Mesothelial cell of epicardium (in vitro differentiated cells): ENCODE measurements around the gene MAPKAPK2. TPM values are rescaled to one million over a fixed set of nuclear protein-coding genes. Genes with fewer than 3 reads are reported as not detected.

ENCODE experiments used
- DNase-seq, 2 experiments: peaks; one replicate each; pipeline ENCODE4 v3.0.0; 2021; ENCODE audit warnings: low spot score in 2 of 2; ENCODE audit not compliant: unreplicated experiment in 2 of 2
- H3K27ac Mint-ChIP-seq: 2 replicates; pipeline ENCODE4 v1.8.0; 2021; ENCODE audit warnings: mixed read lengths
- H3K27me3 Mint-ChIP-seq: 2 replicates; pipeline ENCODE4 v1.8.0; 2021; ENCODE audit warnings: low read depth, mixed read lengths
- H3K36me3 Mint-ChIP-seq: 2 replicates; pipeline ENCODE4 v1.8.0; 2021; ENCODE audit warnings: mixed read lengths
- H3K4me1 Mint-ChIP-seq: 2 replicates; pipeline ENCODE4 v1.8.0; 2021; ENCODE audit warnings: mixed read lengths
- H3K4me3 Mint-ChIP-seq: 2 replicates; pipeline ENCODE4 v1.8.0; 2021; ENCODE audit warnings: mild to moderate bottlenecking, moderate library complexity, mixed read lengths
- H3K9me3 Mint-ChIP-seq: 2 replicates; pipeline ENCODE4 v1.8.0; 2021; ENCODE audit warnings: mixed read lengths
- total RNA-seq: library from RNA; stranded (reverse); gene quantifications from 3 replicates; pipeline ENCODE4 v1.2.1, GENCODE V29; 2021
- TF ChIP-seq, protein P1 (sequence below): fragments of 200-600 bp; sonication (generic); IDR thresholded peaks from one replicate; pipeline ENCODE4 v1.5.0; 2021; ENCODE audit warnings: antibody characterized with exemption; ENCODE audit not compliant: unreplicated experiment

The MAPKAPK2 gene
- total RNA-seq, 1 donor from 2014 or later: 60.2 TPM

DNA sequence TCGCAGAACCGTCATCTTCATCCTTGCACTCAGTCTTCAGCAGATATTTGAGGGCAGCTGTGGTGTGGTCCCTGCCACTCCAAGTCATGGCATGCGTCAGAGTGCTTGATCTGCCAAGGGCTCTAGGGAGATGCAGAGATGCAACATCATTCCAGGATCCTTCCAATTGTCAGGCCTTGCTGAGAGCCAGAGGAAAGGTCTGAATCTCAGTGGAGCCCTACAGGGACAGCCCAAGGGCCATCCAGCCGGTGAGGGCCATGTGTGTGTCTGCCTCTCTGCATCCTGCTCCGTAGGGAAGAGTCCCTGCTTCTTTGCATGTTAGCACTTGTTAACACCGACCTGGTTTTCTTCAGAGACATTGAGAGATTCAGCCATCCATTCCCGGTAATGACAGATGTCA, 17.6 kb downstream of the MAPKAPK2 start:
- H3K9me3 Mint-ChIP-seq: no peaks in the 10 kb centered on the region
- TF ChIP-seq, protein P1, sequence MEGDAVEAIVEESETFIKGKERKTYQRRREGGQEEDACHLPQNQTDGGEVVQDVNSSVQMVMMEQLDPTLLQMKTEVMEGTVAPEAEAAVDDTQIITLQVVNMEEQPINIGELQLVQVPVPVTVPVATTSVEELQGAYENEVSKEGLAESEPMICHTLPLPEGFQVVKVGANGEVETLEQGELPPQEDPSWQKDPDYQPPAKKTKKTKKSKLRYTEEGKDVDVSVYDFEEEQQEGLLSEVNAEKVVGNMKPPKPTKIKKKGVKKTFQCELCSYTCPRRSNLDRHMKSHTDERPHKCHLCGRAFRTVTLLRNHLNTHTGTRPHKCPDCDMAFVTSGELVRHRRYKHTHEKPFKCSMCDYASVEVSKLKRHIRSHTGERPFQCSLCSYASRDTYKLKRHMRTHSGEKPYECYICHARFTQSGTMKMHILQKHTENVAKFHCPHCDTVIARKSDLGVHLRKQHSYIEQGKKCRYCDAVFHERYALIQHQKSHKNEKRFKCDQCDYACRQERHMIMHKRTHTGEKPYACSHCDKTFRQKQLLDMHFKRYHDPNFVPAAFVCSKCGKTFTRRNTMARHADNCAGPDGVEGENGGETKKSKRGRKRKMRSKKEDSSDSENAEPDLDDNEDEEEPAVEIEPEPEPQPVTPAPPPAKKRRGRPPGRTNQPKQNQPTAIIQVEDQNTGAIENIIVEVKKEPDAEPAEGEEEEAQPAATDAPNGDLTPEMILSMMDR: no peak
- H3K27me3 Mint-ChIP-seq: no peaks in the 10 kb centered on the region
- no peak overlapping the region for H3K27ac Mint-ChIP-seq
- no peak for DNase-seq
- peaks cover 7% of the 10 kb centered on the region for H3K36me3 Mint-ChIP-seq
- no peak overlapping the region for H3K4me3 Mint-ChIP-seq
- H3K4me1 Mint-ChIP-seq: peaks cover 41% of the 10 kb centered on the region

DNA sequence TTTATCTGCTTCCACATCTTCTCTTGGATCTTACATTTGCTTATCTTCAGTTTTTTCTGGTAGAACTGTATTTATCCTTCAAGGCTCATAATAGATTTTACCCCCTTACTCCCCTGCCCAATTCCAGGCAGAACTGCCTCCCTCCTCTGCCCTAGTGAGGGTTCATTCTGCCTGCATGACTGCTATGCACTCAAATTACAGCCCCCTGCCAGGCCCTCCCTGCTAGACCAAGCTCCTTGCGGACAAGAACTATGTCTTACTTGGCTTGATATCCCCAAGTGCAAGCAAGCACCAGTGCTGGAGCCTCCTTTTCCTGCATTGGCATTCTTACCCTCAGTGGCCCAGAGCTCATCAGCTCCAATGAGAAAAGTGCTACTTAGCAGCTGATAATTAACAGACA, 18.1 kb downstream of the MAPKAPK2 start:
- H3K27me3 Mint-ChIP-seq: no peaks in the 10 kb centered on the region

GRCh38 chr1:206703661-206704060, 19.0 kb downstream of the MAPKAPK2 start:
- no peak overlapping the region for H3K27ac Mint-ChIP-seq
- no peaks in the 10 kb centered on the region for H3K36me3 Mint-ChIP-seq
- DNase-seq: no peak
- no peak overlapping the region for H3K4me3 Mint-ChIP-seq
- H3K4me1 Mint-ChIP-seq: peaks cover 52% of the 10 kb centered on the region
- TF ChIP-seq, protein P1: no peak
- no peaks in the 10 kb centered on the region for H3K9me3 Mint-ChIP-seq
- H3K27me3 Mint-ChIP-seq: no peaks in the 10 kb centered on the region

More for the DNA sequence above, 18.1 kb downstream of the MAPKAPK2 start:
- Mint-ChIP-seq H3K4me3 (no peak overlapping the region), H3K36me3 (peaks cover 3% of the 10 kb centered on the region), H3K9me3 (no peaks in the 10 kb centered on the region), H3K4me1 (peaks cover 45% of the 10 kb centered on the region), H3K27ac (no peak overlapping the region)
- TF ChIP-seq, protein P1: no peak
- DNase-seq: no peak

DNA sequence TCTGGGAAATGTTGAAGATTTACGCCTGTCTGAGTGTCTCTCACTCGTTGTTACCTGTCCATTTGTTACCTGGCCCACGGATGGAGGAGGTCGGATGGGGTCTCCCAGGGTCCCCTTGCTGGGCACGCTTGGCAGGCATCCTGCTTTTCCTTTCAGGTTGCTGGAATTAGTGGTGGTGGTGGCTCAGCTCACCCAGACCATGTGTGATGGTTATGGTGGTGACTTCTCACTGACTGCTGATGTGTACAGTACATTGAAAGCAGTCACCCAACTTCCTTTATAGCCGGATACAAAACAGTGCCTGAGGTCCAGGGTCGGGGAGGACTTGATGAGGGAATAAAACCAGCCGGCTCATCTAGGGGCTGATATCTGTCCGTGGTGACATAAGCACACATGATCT, 19.5 kb downstream of the MAPKAPK2 start:
- TF ChIP-seq, protein P1: no peak
- H3K4me1 Mint-ChIP-seq: peaks cover 58% of the 10 kb centered on the region
- no peak overlapping the region for H3K4me3 Mint-ChIP-seq
- no peak overlapping the region for H3K27ac Mint-ChIP-seq
- no peaks in the 10 kb centered on the region for H3K9me3 Mint-ChIP-seq
- no peaks in the 10 kb centered on the region for H3K36me3 Mint-ChIP-seq
- H3K27me3 Mint-ChIP-seq: no peaks in the 10 kb centered on the region
- DNase-seq: no peak

- TF ChIP-seq, protein P1: no peak
- Mint-ChIP-seq H3K27me3 (no peaks in the 10 kb centered on the region), H3K27ac (no peak overlapping the region)
Measured at GRCh38 chr1:206705191-206705590, 20.5 kb downstream of the MAPKAPK2 start.

GRCh38 chr1:206705726-206706297, 21.1 kb downstream of the MAPKAPK2 start:
- TF ChIP-seq, protein P1: no peak
- no peak overlapping the region for H3K27ac Mint-ChIP-seq
- peaks cover 52% of the 10 kb centered on the region for H3K4me1 Mint-ChIP-seq
- H3K36me3 Mint-ChIP-seq: no peaks in the 10 kb centered on the region
- DNase-seq: no peak
- H3K27me3 Mint-ChIP-seq: no peaks in the 10 kb centered on the region
- no peak overlapping the region for H3K4me3 Mint-ChIP-seq
- H3K9me3 Mint-ChIP-seq: no peaks in the 10 kb centered on the region

More at GRCh38 chr1:206705191-206705590, 20.5 kb downstream of the MAPKAPK2 start:
- no peaks in the 10 kb centered on the region for H3K9me3 Mint-ChIP-seq
- no peak overlapping the region for H3K4me3 Mint-ChIP-seq
- DNase-seq: no peak
- peaks cover 57% of the 10 kb centered on the region for H3K4me1 Mint-ChIP-seq
- no peaks in the 10 kb centered on the region for H3K36me3 Mint-ChIP-seq
